NCI-H187 (cell line): ENCODE data around the gene CMSS1.
A peak's percentile ranks its signal among the peaks of the same experiment; 100 is the strongest.

Experiments used
- DNase-seq, 2 experiments: peaks; one replicate each; lab custom pipeline; 2025; lab: John Stamatoyannopoulos, UW

The CMSS1 gene

DNA sequence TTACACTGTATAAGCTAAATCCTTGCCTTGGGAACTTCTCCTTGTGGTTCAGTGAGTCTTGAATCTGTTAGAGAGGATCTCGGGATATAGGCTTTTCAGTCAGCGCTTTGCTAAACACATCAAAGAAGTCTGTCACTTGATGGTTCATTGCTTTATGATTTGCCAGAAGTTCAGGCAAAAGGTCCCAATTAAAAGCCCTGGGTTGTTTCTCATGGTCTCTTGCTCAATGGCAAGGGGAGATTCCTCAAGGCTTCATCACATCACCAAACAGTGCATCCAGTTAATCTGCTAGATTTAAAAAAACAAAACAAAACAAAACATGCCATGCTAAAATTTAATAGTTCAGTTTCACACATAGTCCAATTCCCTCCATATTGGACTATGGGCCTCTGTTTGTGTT lies 181.9 kb downstream of the CMSS1 start:
- no peak for DNase-seq

DNA sequence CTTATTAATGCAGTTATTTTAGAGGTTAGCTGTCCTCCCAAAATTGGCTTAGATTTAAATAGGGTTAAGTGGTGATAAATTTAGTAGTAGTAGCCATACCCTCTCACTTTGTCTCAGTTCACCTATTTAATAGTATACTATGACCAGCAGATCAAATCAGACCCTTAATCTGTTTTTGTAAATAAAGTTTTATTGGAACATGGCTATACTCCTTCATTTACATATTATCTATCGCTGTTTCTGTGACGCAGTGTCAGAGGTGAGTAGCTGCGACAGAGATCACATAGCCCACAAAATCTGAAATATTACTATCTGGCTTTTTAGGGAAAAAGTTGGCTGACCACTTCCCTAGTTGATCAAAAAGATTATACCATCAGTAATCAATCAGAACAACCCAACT lies 183.4 kb downstream of the CMSS1 start:
- no peak for DNase-seq

DNA sequence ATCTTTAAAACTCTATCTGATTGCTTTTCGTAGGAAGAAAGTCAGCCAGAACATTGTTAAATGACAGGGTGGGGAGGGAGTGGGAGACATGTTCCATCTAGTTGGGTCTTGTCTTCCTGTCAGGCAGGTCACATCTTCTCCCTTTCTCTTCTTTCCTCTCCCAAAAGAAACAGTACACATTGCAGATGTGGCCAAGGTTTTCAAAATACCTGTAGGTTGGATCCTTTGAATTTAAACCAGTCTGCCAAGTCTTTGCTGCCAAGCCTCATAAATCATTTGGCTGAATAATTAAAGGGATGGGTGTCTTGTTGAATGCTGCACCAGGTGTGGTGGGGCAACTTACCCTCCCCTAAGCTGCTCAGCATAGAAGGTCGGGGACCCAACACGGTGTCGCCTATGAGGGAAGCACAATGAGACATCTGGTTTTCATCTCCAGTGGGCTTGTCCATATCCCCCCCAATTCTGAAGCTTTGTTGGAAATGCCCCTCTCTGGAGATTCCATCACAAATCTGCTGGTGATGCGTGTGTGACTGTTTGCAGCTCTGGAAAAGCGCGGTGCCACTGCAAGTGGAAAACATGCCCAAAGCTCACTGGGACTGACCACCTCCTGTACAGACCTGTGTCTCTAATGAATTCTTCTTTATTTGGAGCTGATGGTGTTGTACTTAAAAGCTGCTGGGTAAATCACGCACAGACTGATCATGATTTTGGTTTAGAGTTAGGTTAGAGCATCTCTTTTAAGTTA lies 184.0 kb downstream of the CMSS1 start:
- no peak for DNase-seq

DNA sequence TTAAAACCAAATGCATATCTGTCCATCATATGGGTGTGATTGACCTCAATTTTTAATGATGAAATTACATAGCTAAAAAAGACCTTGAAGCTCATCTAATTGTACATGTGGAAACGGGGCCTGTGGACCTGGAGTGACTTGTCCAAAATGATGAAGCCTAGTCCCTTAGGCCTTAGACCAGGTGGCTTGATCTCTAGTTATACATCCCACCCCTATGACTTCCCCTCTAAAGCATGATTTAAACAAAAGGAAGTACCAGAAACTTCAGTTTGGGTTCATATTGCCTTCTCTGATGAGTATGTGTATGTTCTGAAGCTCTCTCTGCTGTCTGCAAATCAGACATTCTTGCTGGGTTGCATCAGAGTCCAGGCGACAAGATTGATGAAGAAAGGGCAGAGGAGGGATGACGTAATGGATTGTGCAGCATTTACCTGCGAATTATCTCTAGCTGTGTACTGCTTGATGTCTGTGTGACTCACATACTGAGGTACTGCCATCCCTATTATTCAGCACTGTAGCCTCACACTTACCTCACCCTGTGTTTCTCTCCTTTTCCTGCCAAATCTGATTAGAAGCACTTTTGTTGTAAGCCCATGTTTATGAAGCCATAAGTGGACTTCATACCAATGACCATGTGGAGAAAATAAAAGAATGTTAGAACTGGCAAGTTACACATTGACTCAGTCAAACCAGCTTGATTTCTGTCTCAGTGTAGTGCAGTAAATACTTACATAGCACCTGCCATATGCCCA lies 185.1 kb downstream of the CMSS1 start:
- DNase-seq = no peak

DNA sequence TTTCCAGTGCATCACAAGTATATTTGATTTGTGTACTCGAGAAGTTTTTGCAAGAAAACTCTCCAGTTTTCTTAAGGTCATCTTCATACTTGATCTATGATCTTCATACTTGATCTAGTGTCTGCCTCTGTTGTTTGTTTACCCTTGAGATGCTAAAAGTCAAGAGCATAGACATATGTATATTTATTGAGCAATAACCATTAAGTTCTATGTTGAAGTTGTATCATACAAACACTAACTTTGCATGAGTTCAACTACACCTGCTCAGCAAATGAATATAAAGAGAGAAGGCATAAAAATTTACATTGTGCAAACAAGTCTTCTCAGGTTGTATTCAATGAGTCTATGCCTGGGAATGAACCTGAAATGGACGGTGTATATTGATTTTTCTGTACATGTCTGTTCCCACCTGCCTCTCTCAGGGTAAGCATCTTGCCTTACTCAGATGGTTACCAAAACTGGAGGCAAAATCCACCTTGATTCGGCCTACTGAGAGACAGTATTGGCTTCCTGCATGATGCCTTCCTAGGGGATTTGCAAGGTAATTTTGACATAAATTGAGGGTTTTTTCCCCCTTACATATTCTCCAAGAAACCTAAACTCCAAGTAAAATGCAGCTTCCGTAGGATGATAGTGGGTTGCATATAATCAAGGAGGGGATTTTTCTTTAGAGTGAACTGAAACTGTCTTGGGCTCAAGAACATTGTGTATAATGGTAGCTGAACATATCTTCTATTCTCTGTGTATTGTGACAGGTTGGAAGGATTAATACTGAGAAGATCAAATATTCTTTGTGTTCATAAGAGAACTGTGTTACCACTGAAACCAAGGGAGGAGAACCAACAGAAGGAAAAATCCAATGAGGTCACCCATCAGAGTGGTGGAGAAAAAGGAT lies 186.2 kb downstream of the CMSS1 start:
- no peak for DNase-seq

DNA sequence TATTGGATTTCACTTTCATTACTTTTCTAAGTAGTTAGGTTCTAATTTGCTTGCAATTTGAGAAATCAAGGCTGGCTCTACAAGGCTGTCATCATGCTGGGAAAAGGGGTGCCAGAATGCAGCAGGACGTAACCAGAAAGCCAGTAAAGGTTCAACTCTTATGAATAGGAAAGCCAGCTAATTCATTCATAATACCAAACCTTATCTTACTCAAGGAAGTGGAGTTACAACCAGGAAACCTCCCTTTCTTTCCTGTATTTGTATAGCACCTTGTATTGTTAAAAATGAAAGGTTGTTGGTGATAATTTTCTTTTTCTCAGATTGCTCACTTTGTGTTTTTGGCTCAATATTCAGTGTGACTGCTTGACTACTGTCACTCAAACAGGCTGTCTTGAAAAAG lies 187.3 kb downstream of the CMSS1 start:
- no peak for DNase-seq

DNA sequence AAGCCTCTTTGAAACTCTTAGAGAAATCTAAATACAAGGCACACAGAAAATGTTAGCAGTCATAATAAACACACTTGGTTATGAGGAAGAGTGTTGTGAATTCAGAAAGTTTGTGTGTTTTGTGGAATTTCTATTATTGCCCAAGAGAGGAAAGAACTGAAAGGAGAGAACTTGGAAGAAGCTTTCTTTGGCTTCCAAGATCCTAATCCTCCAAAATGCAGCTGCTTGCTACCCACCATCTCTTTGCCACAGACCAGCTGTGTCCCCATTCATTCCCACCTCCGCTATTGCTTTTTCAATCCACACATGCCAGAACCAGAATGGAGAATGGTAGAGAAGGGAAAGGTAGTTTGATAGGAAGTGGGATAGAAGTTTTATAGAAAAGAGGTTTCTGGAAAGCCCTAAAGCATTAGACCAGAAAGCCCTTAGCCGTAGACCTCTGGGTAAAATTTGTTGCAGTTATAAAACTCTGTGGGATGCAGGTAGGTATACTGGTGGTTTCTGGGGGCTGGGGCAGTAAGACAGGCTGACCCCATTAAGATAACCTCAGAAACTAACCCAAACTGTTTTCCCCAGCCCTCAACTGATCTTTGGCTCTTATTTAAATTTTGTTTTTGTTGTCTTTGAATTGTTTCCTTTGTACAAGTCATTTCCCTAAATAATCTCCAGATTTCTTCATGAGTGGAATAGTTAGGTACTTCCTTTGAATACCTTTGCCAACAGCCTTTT lies 188.2 kb downstream of the CMSS1 start:
- no peak for DNase-seq

DNA sequence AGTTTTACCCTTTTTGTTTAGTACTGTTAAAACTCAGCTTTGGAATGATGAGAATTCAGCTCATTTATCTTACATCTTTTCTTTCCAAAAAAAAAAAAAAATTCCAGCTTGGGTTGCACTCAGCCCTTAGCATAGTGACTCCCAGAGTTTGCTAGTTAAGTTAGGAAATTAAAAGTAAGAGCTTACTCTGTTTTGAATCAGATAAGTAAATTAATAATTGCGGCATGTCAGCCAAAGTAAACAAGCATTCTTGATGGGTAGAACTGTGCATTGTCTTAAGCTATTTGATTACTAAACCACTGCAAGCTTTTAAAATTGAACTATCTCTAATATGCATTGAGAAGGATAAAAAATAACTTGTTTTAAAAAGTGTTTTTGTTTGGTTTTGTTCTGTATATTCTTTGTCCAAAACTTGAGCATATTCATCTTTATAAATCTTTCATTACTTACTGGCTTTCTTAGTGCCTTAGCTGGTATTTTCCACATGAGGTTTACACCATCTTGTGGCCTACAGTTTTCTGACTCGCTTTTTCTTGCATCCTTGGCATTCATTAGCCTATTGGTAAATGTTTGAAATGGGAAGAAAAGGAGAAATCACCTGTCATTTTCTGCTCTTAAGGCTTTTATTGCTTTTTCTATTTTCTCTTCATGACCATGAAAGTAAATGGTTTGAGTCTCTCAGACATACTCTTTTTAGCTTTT lies 189.1 kb downstream of the CMSS1 start:
- no peak for DNase-seq

DNA sequence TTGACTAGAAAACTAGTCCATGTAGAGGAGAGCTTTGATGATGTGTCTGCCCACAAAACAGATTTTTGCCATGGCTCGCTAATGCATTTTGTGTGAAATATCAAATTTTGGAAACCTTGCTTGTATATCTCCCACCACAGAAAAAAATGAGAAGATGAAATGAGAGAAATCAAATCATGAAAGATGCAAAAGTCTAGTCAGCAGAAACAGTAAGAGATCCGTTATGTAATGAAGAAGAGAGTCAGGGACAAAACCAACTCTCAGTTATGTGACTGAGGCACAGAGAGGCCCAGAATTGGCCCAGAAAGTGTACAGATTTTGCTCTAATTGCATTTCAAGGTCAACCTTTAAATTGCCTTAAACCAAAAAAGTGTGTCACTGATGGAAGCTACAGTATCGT lies 189.7 kb downstream of the CMSS1 start:
- DNase-seq = no peak

DNA sequence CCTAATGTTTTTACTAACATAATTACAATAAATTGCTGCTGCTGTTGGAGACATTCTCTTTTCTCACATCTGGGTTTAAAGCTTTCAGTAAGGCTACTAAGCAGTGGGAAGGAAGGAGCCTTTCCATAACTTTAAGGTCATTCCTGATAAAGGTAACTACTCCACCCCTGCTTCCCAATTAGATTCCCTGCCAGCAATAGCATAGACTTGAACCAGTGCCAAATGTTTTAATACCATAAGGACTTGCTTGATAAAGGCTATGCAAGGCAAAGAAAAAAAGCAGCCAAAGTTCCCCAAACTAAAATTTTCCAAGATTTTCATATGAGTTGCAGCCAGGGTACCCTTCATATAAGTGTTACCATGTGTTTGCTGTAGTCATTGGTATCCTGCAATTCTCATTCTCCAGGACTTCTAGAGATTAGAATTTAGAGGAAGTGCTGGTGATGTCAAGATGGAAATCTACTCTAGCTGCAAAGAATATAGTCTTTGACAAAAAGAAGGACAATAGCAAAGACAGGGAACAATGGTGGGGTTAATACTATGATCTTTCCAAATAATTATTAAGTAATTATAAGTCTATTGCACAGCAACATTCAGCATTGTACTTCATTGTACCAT lies 190.5 kb downstream of the CMSS1 start:
- no peak for DNase-seq

DNA sequence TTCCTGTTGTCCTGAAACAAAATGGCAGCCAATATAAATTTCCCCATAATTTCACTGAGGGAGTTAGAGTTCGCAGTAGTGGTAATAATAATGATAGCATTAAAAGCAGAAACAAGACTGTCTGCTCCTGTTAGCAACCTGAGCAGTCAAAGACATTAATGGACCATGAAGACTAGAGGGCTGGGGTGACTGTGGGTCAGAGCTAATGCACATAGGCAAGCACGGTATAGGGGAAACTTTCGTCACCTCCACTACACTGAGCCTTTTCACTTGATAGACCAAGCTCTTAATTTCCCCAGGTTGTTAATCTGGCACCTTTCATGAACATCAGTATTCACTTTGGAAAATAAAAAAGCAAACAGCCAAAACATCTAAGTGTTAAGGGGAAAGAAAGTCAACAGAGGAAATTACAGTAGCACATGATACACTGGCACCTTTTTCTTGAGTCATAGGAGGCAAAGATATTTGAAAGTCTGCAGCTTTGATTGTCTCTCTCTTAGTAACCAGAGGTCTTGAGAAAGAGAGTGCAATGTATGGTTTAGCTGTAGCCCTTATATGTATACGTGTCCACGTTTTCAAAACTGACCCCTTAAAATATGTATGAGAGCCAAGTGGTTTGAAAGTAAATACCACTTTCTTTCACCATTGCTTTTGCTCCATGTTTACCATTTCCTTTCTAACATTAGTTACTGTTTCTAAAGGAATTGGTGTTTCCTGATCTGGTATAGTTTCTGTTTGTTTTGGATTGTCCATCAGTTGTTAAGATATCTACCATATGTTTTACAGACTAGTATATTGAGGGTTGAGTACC lies 191.8 kb downstream of the CMSS1 start:
- no peak for DNase-seq

DNA sequence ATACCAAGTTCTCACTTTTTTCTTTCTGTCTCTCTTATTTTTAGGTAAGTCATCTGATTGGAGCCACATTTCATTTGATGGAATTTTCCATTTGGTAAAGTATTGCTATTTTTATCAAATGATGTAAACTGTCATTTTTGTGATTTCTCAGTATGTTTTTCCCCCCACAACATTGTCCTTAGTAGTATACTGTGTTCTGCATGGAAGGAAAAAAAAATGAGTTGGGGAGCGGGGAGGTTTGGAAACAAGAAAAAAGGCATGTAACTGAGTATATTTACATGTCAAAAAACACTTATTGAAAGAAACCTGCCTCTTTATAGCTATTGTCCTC lies 192.4 kb downstream of the CMSS1 start:
- DNase-seq = no peak

DNA sequence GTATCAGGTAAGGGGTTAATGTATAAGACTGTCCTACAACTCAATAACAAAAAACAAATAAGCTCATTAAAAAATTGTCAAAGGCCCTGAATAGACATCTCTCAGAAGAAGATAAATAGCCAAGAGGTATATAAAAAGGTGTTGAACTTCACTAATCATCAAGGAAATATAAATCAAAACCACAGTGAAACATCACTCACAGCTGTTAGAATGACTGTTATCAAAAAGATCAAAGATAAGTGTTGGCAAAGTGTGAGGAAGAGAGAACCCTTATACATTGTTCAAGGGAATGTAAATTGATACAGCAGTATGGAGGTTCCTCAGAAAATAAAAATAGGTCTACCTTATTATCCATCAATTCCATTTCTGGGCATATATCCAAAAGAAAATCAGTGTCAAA lies 201.1 kb downstream of the CMSS1 start:
- no peak for DNase-seq

DNA sequence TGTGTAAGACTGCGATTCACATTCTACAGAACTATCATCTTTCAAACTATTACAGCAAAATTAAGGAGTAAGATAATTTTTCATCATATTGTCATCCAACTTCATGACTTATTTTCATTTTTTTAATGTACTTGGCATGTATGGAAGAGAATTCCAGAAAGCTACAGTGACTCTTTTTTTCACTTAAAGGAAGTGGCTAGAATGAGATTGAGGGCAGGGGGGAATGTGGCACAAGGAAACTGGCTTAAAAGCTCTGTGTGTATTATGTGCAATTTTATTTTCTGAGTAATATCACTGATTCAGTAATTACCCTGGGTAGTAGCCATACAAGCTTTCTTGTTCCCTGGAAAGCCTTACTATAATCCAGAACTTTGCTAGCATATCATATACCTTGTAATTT lies 202.1 kb downstream of the CMSS1 start:
- no peak for DNase-seq

DNA sequence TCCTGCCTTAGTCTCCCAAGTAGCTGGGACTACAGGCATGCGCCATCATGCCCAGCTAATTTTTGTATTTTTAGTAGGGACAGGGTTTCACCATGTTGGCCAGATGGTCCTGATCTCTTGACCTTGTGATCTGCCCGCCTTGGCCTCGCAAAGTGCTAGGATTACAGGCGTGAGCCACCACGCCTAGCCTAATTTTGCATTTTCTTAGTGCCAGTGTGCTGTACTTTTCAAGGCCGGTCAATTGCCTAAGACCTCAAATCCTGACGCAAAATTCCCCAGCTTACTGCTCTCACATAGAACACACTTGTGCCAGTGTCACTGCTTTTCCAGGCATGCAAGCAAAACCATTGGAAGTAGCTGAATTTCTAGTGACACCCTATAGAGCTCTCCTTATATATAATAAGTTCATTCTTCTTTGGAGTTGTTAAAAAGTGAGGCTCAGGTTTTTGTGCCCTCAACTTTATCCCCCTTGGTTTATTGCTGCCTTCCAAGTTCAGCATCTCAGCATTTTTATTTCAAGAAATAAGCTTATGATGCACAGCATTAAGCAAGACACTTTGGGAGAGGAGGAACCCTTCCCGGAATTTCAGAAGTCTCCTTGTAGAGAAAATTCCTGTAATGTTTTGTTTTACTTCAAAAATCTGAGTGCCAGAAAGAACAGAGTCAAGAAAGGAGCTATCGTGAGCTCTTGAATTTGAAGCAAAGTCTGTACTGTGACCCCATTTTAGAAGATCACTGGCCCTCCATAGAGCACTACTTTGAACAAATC lies 203.4 kb downstream of the CMSS1 start:
- DNase-seq = no peak

DNA sequence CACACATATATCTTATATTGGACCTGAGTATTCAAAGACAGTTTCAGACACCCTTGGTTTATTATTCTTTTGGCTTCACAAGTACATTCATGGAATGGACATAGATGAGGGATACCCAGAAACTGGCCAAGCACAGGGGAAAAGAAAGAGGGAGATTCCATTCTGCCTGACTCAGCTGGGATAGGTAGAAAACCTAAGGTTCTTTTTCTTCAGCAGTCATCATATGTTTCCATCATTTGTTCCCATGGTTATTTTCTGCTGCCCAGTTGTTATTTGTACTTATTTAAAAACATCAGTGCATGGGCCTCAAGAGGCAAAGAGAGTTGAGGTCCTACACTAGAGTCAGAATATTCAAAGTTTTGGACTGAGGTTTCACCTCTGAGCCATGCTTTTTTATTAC lies 204.8 kb downstream of the CMSS1 start:
- no peak for DNase-seq

DNA sequence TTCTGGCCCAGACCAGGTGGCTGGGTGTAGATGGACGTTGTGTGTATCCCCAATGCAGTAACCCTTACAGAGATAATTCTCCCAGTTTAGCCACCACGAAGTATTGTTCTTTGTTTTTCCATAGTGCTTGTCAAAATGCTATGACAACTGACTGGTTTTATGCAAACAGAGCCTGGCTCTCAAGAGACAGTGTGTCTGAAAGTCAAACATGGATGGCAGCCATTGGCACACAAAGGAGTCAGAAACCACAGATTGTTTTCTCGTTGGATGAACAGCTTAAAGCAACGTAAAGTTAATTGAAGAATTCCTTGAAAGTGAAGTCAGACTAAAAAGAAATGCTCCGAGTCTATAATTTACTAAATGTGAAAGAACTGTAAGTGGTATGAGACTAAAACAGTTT lies 205.5 kb downstream of the CMSS1 start:
- peak in 1 of 2 experiments; percentile 15 for DNase-seq

DNA sequence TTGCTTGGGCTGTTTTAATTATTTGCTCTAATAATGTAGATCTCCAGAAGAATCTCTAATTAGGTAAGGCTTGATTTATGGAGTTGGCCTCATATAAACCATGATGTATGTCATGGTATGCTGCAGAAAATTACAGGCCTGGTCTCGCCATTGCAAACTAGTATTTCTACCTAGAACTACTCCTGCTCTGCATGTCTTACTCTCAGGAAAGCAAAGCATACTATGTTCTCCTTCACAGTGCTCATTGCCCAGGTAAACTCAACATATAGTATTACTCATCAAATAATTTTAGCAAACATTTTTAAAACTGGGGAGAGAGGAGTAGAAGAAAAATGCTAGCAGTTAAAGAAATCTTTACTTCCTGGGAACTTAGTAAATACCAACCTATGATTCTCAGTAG lies 205.9 kb downstream of the CMSS1 start:
- DNase-seq = no peak

DNA sequence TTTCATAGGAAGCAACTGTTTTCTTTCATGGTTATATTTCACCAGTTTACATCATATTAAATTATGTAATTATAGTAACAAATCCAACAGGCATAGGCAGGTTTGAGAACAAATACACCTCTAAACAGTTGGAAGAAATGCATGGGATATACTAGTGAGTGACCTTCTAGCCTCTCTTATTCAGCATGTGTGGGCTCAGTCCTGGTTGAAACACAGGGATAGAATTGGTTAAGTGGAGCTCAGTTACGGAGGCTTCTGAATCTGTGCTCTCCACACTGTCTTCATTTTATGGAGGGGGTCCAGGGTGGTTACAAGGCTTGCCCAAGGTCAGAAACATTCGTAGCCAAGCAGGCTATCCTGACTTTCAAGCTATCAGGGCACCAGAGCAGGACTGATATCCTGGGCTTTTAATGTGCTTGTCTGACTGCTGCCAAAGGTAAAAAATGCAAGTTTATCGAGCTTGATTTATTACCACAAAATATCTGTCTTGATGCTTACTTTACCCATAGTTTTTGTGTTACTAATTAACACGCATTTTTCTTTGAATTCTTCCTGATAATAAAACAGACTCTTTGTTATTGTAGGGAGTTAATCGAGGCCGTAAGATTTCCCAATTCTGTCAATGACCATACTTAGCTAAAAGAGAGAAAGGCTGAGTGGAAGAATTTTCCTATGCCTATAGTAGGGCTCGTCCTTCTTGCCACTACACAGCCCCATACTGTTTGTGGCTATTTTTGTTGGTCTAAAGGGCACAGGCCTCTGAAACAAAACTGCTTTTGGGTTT lies 207.1 kb downstream of the CMSS1 start:
- no peak for DNase-seq
